Stimulated activated CD8-positive, alpha-beta memory T cell treated with anti-CD3 and anti-CD28 coated beads, Interleukin-7, amount 100 ng/mL, for 48 hours (primary cell): Measurements from ENCODE around the gene TF.
"Not testable (repeated sequence)": the region's sequence is repeated elsewhere in the genome, so short reads cannot be mapped to it uniquely, and the experiment has no call there.

Source experiments
- DNase-seq, 2 donors: peaks; one replicate each; pipeline ENCODE4 v3.0.0-alpha.2; 2020; ENCODE audit warnings: low read depth in 1 of 2; ENCODE audit errors: extremely low read depth in 1 of 2

Gene TF

DNA sequence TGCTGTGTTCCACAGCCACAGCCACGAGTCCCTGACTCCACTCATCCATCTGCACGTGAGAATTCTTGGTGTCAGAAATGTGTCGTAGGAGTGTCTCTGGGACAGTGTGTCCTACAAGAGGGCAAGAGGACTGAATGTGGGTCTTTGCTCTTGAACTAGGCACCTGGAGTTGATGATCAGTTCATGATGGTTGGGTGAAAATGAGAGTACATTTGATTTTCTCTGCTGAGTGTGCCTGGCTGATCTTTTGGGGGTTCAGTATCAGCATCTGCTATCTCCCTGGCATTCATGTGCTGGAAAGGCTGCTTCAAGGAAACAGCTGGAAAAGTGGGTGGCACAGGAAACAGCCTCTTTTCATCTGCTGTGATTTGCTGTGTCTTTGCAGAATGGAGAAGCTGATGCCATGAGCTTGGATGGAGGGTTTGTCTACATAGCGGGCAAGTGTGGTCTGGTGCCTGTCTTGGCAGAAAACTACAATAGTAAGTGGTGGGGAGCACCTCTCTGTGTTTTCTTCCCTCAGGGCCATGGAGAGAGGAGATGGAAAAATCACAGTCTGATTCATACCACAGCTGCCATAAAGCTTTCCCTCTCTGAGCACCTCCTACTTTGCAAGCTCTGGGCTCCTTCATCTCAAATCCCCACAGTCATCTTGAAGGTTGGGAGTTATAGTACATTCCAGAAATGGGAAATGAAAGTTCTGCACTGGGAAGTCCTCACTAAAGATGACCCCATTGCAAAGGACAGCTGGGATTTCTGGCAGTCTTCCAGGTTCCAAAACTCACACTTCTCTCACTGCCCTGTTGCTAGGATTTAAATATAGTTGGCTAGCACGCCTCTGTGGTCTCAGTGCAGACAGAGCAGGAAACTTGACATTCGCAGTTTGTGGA, 17.8 kb downstream of the TF start:
- DNase-seq: no peak

DNA sequence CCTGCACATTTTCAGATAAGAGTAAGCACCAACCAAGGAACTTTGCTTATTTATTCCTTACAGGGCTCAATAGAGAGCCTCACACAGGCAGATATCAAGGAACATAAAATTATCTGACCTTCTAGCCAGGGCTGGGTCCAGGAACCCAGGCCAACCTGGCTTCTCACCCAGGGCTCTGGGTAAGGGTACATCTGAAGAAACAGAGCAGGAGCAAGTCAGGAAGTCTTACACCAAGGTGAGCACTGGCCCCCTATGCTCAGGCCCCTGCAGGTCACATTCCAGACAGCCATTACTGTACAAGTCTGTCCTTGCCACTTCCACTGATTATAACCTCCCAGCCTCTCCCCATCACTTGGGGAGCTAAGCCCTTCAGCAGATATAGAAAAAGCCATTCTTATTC, 19.1 kb downstream of the TF start:
- DNase-seq: no peak

DNA sequence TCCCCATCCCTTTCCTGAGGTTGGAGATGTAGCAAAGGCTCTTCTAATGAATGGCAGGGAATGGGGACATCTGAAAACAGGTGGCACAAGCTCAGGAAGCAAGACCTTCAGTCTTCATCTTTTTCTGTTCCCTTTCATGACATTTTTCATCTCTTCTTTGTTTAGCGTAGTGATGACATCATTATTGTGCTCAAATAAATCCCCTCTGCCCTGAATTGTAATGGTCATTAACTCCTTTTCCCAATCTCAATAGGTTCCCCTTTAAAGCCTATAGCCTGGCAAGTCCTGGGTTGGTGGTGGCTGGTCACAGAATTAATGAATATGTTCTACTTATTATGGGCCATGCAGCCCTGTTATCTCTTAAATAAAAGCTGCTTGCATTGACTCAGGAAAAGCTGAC, 21.4 kb downstream of the TF start:
- DNase-seq: no peak

DNA sequence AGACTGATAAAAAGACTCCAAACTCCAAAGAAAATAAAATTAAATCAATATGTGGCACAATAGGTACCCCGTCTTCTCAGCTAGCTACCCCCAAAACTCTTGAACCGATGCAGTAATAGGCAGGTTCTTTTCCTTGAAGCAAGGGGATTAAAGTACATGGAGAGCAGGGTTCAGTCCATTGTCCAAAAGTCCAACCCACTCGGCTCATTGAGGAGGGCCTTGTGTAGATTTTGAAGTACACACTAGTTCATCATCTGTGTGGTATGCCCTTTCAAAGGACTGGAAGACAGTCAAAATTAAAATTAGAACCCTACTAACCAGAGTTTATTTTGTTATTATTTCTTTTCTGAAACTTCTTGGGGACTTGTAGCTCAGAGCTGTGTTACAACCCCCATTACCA, 23.3 kb downstream of the TF start:
- DNase-seq: no peak

DNA sequence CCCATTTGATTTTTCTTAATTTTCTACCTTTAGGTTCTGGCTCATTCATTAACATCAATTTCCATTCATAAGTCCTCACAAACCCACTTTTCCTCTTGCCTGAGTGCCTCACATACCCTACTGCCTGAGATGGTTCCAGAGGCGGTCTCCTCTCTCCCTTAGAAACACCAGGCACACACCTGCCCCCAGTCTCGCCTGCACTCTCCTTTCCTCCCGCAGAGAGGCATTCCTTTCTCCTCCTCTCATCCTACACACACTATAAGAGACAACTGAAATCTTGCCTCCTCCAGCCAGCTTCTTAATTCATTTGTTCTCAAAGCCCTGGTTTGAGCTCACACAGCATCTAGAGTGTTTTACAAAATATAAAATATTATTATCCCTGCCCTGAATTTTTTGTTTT, 27.5 kb downstream of the TF start:
- no peak for DNase-seq

DNA sequence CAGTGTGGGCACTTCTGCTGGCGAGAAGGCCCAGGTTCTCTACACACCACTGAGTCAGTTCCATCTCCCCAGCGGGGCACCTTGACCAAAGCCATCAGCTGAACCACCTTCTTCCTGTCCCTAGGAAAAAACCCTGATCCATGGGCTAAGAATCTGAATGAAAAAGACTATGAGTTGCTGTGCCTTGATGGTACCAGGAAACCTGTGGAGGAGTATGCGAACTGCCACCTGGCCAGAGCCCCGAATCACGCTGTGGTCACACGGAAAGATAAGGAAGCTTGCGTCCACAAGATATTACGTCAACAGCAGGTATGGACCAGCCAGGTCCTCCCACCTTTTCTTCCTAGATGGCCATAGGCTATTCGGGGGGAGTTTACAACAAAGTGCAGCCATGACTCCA, 29.1 kb downstream of the TF start:
- DNase-seq: no peak

DNA sequence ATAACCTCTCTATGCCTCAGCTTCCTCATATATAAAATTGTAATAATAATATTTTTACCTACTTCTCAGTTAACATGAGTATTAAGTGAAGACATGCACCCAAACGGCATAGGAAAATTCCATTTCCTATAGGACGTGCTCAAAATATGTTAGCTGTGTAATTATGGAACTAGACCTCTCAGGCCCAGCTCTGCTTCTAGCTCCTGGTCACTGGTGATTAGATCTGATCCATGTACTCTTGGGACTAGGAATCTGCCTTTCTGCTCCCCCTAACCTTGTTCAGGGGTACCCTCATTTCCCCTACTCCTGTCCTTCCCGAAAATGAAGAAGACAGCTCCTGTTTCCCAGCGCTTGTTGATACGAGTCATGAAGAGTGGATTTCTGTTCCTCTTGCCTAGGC, 29.6 kb downstream of the TF start:
- no peak for DNase-seq

DNA sequence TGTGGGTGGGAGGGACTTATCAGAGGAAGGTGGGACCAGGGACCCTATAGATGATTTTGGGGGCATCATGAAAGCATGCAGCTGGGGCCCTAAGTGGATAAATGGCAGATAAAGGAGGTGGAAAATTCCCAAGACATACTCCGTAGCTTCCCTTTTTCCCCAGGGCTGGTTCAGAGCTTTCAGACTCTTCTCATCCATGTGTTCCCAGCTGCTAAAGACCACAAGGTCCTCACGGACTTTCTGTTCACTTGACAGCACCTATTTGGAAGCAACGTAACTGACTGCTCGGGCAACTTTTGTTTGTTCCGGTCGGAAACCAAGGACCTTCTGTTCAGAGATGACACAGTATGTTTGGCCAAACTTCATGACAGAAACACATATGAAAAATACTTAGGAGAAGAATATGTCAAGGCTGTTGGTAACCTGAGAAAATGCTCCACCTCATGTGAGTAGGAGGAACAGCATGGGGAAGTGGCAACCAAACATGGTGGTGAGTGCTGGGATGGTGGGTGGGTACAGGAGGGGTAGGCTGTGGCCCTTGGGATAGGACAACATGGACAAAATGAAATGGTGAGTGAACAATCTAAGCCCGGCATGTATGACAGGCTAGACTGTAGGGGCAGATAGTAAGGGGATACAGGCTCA, 30.7 kb downstream of the TF start:
- DNase-seq: no peak

DNA sequence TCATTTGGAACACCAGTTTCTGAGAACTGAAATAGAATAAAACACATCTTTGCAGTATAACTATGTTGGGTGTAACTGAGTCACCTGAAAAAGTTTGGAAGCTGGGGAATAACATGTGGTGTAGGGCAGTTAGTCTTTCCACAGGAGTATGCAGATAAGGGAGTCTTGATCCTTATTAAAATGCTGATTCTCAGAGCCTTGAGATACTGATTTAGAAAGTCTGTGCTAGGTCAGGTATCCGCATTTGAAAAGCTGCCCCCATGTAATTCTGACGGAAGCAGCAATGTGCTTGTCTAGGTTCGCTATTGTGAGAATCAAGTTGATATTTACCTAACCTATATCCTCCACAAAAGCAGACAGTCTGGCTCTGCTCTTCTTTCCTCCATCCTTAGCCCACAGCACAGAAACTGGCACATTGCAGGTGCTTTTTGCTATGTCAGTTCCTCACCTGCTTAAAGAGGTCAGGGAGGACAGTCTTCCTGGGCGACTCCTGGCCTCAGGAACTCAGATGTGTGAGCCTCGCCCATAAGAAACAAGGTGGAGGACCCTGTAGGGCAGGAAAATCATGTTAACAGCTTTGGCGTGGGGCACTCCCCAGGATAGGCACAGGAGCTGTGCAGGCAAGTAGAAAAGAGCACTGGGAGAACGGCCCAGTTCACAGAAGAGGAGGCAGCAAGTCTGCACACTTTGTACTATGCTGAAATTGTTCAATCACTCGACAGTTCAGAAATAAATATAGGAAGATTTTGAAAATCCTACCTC, 31.8 kb downstream of the TF start:
- DNase-seq: no peak

DNA sequence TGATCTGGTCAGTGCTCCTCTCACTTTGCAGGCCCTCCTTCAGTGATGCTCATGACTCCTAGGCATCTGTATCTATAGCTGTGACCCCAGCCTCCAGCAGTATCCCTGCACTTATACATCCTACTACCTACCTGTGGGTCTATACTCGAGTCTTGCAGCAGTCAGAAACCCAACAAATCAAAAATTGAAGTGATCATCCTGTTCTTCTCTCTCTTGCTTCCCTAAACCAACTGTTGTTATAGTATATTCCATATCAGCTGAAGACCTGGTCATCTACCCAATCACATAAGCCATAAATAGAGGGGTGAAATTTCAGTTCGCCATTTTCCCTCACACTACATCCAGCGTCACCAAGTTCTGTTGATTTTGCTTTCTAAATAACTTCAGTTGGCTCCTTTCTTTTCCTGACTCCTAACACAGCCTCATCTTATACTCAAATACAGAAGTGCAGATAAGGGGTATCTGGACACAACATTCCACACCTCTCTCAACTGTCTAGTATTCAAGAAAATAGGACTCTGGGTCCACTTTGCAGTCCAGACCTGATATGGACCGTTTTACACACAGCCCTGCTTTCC, 33.5 kb downstream of the TF start:
- DNase-seq: no peak

DNA sequence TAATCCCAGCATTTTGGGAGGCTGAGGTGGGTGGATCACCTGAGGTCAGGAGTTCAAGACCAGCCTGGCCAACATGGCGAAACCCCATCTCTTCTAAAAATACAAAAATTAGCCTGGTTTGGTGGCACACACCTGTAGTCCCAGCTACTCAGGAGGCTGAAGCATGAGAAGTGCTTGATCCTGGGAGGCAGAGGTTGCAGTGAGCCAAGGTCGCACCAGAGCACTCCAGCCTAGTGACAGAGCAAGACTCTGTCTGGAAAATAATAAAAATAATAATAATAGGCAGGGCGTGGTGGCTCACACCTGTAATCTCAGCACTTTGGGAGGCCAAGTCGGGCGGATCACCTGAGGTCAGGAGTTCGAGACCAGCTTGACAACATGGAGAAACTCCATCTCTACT, 34.6 kb downstream of the TF start:
- not testable (repeated sequence) for DNase-seq

DNA sequence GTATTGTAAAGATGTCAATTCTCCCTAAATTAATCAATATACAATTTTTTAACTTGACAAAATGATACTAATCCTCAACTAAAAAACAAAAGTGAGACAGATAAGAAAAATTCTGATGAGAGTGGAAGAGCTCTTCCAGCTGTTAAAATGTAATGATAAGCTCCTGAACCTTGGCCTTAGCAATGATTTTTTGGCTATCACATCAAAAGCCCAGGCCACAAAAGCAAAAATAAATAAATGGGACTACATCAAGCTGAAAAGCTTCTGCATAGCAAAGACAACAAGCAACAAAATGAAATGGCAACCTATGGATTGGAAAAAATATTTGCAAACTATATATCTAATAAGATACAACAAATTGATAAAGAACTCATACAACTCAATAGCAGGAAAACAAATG, 35.4 kb downstream of the TF start:
- no peak for DNase-seq

DNA sequence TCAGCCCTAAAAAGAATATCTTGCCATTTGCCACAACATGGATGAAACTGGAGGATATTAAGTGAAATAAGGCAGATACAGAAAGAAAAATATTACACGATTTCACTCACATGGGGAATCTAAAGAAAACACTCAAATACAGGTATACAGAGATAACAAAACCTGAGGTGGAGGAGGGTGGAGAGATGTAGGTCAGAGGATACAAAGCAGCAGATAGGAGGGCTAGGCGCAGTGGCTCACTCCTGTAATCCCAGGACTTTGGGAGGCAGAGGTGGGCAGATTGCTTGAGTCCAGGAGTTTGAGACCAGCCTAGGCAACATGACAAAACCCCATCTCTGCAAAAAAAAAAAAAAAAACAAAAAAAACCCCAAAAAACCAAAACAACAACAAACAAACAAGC, 36.3 kb downstream of the TF start:
- no peak for DNase-seq

DNA sequence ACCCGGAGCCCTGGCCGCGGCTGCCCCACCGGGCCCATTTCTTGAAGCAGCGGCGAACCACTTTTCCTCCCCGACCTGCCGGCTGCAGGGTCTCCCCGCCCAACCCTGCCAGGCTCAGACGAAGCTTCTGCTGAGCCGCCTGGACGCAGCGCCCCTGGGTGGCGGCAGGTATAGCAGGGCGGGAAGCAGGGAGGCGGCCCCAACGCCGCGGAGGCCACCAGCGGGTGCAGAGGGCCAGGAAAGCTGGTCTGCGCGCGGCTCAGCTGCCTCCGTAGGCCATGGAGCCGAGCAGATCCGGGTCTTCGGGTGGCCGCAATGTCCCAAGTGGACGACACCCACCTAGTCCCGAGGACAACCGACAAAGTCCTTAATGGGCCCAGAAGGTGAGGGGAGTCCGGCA, 37.6 kb downstream of the TF start:
- DNase-seq: no peak

DNA sequence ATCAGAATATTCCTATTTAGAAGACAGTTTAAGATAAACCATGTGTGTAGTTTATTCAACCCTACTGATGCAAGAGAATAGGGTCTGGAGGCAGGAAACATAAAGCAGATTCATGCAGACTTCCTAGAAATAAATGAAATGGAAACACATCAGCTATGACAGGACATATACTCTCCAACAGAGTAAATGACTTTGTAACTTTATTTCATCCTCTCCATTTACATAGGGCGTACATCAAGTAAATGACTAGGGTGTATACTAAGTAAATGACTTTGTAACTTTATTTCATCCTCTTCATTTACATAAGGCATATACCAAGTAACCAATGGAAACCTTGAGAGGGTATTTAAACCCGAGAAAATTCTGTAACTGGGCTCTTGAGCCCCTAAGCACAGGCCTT, 41.8 kb downstream of the TF start:
- no peak for DNase-seq

DNA sequence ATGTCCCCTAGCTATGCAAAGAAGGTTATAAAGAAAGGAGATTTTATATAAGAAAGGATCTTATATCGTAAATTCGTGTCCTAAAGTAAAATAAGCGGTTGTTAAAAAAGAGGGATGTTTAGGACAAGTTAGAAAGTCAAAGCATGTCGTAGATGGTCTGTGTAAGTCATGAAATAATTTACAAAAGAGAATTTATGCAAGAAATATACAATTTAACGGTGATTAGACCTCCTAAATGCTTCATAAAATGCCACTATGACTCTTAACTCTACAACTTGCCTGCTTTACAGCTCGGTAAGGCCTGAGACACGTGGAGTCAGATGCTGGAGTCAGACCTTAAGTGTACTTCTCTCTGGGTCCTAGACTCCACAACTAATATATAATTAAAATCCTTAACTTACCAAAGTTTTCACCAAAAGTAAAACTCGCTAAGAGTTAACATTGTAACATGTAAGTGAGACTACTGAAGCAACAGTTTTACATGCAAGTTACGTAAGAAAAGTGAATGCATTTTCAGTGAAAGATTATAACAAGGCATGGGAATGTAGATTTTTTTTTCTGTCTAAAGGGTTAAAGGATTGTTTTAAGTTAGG, 46.1 kb downstream of the TF start:
- DNase-seq: no peak

DNA sequence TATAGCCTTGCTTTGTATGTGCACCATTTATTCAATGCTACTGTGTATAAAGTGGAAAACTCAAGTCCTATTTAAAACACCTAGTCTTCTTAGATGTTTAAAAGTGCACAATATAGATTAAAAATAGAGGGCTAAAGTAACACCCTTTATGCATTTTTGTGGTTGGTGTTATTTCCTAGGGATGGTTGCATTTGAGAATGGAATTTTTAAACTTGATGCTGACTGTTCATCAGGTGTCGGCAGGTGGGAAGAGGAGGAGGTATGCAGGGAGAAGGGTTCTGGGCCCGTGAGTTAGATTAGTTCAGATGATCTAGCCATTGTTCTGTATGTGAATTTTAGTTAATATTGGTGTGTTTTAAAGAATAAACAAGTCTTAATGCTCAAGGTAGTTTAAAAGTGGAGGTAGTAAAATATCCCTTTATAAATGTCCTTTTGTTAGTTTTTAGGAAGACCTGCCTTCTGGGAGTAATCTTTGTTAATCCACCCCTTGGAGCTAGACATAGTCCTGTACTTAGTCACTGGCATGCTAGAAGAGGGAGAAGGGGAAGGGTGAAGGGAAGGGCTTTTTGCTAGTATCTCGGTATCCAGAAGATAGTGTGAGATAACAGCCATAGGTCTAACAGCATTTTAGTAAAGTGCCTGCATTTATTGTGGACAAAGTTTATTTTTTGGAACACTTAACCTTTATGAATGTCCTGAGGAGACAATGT, 51.4 kb downstream of the TF start:
- DNase-seq: no peak

DNA sequence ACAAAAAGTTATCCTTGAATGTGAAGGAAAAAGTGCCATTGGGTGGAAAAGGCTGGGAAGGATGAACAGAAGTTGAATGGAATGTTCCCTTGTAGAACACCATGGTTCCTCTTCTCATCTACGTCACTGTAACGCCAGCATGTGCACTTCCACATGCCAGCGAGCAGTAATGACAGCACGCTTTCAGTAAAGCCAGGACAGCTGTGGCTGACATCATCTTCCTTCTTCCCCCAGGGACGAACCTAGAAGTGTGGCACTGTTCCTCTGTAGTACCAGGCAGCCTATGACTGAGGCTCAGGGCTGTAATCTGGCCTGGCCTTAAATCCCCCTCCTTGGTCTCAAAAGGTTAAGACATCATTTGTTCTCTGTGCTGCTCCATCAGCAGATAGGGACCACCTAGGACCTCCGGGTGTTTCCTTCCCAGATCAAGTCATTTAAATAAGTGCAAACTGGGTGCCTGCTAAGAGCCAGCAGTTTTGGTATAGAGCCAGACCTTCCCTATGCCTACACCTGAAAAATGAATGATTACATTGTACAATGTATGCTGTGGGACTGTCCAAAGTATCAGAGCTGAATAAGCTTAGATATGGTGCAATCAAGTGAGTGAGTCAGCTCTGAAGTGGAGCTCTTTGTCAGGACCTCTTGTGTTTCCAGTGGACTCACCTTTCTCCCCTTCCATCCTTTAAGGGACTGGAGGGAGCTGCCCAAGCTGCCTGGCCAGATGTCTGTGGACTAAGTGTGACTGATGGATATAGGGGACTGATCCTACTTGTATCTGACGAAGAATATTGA, 53.8 kb downstream of the TF start:
- DNase-seq: no peak

DNA sequence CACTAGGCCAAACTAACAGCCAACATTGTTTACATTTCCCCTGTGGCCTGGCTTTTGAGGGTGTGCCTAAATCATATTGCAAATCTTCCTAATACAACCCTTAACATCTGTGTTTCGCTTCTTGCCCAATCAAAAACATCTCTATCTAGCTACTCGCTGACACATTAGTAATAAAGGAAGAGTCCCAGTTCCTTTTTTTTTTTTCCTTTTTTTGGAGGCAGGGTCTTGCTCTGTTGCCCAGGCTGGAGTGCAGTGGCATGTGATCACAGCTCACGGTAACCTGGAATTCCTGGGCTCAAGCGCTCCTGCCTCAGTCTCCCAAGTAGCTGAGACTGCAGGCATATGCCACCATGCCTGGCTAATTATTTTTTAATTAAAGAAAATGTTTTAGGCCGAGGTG, 57.3 kb downstream of the TF start:
- no peak for DNase-seq

DNA sequence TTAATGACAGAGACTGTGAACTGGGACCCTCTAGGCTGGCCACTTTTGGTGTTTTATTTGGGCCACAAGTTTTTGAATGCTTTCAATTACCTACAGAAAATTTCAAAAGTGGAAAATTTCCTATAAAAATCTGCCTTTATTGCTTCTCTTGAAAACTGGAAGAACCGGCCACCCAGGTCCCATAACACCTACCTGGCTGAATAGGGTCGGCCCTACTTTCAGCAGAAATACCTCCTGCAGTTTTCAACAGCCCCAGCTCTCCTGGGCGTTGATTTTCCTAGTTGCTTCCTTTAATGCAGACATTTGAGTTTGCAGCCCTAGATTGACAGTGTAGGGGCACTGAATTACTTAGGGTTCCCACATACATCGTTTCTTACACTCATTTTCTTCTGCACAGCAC, 58.7 kb downstream of the TF start:
- no peak for DNase-seq
